HEK293 (cell line): ENCODE results near the gene ARHGEF28.

Source experiments
- CTCF ChIA-PET: fragments of 350-600 bp; formaldehyde crosslinking; extraction: SDS; loops from one replicate; lab custom pipeline; 2021; ENCODE audit warnings: antibody characterized with exemption; lab: Yijun Ruan, JAX
- POLR2A ChIA-PET: fragments of 300-600 bp; formaldehyde crosslinking; extraction: SDS; loops from one replicate; lab custom pipeline; 2020; ENCODE audit warnings: antibody characterized with exemption, inconsistent platforms; lab: Yijun Ruan, JAX
- H3K27ac ChIP-seq: fragments of 200-500 bp; sonication (Bioruptor generic); 2 replicates; pipeline ENCODE4 v1.5.1; 2014; ENCODE audit warnings: low read depth, low read length, control low read depth, inconsistent platforms; ENCODE audit errors: extremely low read depth
- H3K36me3 ChIP-seq, 2 experiments: fragments of 200-500 bp in 1 of 2; sonication (Bioruptor generic) in 1 of 2; 1 replicate in 1 of 2; 2 replicates in 1 of 2; pipeline ENCODE4 v1.5.1; 2014 to 2017; ENCODE audit warnings: inconsistent platforms in 2 of 2, low read length in 2 of 2; ENCODE audit not compliant: control insufficient read depth in 2 of 2, insufficient read depth in 1 of 2
- H3K4me1 ChIP-seq: fragments of 200-500 bp; sonication (Bioruptor generic); 2 replicates; pipeline ENCODE4 v1.5.1; 2014; ENCODE audit warnings: mild to moderate bottlenecking, low read length, inconsistent platforms; ENCODE audit not compliant: control insufficient read depth, insufficient read depth
- H3K4me3 ChIP-seq: 2 replicates; pipeline ENCODE4 v1.5.1; 2011; ENCODE audit warnings: low read depth, mild to moderate bottlenecking, control low read depth, low read length, moderate library complexity
- H3K9me3 ChIP-seq: fragments of 200-500 bp; sonication (Bioruptor generic); 2 replicates; pipeline ENCODE4 v1.5.1; 2014; ENCODE audit warnings: low read depth, low read length, inconsistent platforms; ENCODE audit not compliant: control insufficient read depth, insufficient read depth
- ELK4 ChIP-seq: IDR thresholded peaks from 2 replicates; pipeline ENCODE4 v1.6.1; 2011; ENCODE audit warnings: mild to moderate bottlenecking, low read depth, low read length, borderline replicate concordance
- GFI1B ChIP-seq: fragments of 450-650 bp; formaldehyde crosslinking; IDR thresholded peaks from 2 replicates; pipeline ENCODE4 v1.5.1; 2016; ENCODE audit warnings: missing biosample characterization, missing genetic modification characterization
- HIC1 ChIP-seq: fragments of 450-650 bp; formaldehyde crosslinking; IDR thresholded peaks from 2 replicates; pipeline ENCODE4 v1.5.1; 2016; ENCODE audit warnings: missing biosample characterization, missing genetic modification characterization
- PRDM6 ChIP-seq: fragments of 450-650 bp; formaldehyde crosslinking; IDR thresholded peaks from 2 replicates; pipeline ENCODE4 v1.5.1; 2017; ENCODE audit warnings: missing biosample characterization, missing genetic modification characterization
- SCRT2 ChIP-seq: fragments of 450-650 bp; formaldehyde crosslinking; IDR thresholded peaks from 2 replicates; pipeline ENCODE4 v1.5.1; 2016; ENCODE audit warnings: missing biosample characterization, missing genetic modification characterization
- TCF7L2 ChIP-seq: IDR thresholded peaks from 2 replicates; pipeline ENCODE4 v1.6.1; 2011; ENCODE audit warnings: low read depth, mild to moderate bottlenecking, inconsistent platforms, low read length, moderate library complexity, borderline replicate concordance
- ZBTB20 ChIP-seq: fragments of 450-650 bp; formaldehyde crosslinking; IDR thresholded peaks from 2 replicates; pipeline ENCODE4 v1.5.1; 2016; ENCODE audit warnings: missing biosample characterization, missing genetic modification characterization
- ZBTB7A ChIP-seq: fragments of 450-650 bp; formaldehyde crosslinking; IDR thresholded peaks from 2 replicates; pipeline ENCODE4 v1.5.1; 2016; ENCODE audit warnings: low read depth, missing biosample characterization, missing genetic modification characterization
- ZBTB8A ChIP-seq: fragments of 450-650 bp; formaldehyde crosslinking; IDR thresholded peaks from 2 replicates; pipeline ENCODE4 v1.5.1; 2016; ENCODE audit warnings: missing biosample characterization, missing genetic modification characterization
- ZEB2 ChIP-seq: fragments of 450-650 bp; formaldehyde crosslinking; IDR thresholded peaks from 2 replicates; pipeline ENCODE4 v1.5.1; 2016; ENCODE audit warnings: missing biosample characterization, missing genetic modification characterization
- ZIC2 ChIP-seq: fragments of 450-650 bp; formaldehyde crosslinking; IDR thresholded peaks from 2 replicates; pipeline ENCODE4 v1.5.1; 2016; ENCODE audit warnings: missing biosample characterization, missing genetic modification characterization
- ZNF10 ChIP-seq: fragments of 450-650 bp; formaldehyde crosslinking; IDR thresholded peaks from 2 replicates; pipeline ENCODE4 v1.5.1; 2017; ENCODE audit warnings: missing biosample characterization, missing genetic modification characterization
- ZNF155 ChIP-seq: fragments of 450-650 bp; formaldehyde crosslinking; IDR thresholded peaks from 2 replicates; pipeline ENCODE4 v1.5.1; 2016; ENCODE audit warnings: missing biosample characterization, missing genetic modification characterization
- ZNF362 ChIP-seq: fragments of 450-650 bp; formaldehyde crosslinking; IDR thresholded peaks from 2 replicates; pipeline ENCODE4 v1.5.1; 2016; ENCODE audit warnings: missing biosample characterization, missing genetic modification characterization
- ZNF433 ChIP-seq: fragments of 450-650 bp; formaldehyde crosslinking; IDR thresholded peaks from 2 replicates; pipeline ENCODE4 v1.5.1; 2016; ENCODE audit warnings: missing biosample characterization, missing genetic modification characterization, low read depth
- ZNF558 ChIP-seq: fragments of 450-650 bp; formaldehyde crosslinking; IDR thresholded peaks from 2 replicates; pipeline ENCODE4 v1.5.1; 2016; ENCODE audit warnings: missing biosample characterization, missing genetic modification characterization
- ZNF624 ChIP-seq: fragments of 450-650 bp; formaldehyde crosslinking; IDR thresholded peaks from 2 replicates; pipeline ENCODE4 v1.5.1; 2017; ENCODE audit warnings: missing biosample characterization, missing genetic modification characterization
- ZNF626 ChIP-seq: fragments of 450-650 bp; sonication (Bioruptor Pico); formaldehyde crosslinking; IDR thresholded peaks from 2 replicates; pipeline ENCODE4 v1.5.1; 2018; ENCODE audit warnings: missing biosample characterization, missing genetic modification characterization, inconsistent platforms
- ZNF777 ChIP-seq: fragments of 450-650 bp; formaldehyde crosslinking; IDR thresholded peaks from 2 replicates; pipeline ENCODE4 v1.5.1; 2017; ENCODE audit warnings: missing biosample characterization, missing genetic modification characterization, borderline replicate concordance
- ZSCAN23 ChIP-seq: fragments of 450-650 bp; formaldehyde crosslinking; IDR thresholded peaks from 2 replicates; pipeline ENCODE4 v1.5.1; 2016; ENCODE audit warnings: missing biosample characterization, missing genetic modification characterization
- TF ChIP-seq, protein P1 (sequence below): fragments of 450-650 bp; formaldehyde crosslinking; IDR thresholded peaks from 2 replicates; pipeline ENCODE4 v1.5.1; 2016; ENCODE audit warnings: missing biosample characterization, missing genetic modification characterization
- TF ChIP-seq, protein P2 (sequence below): fragments of 450-650 bp; IDR thresholded peaks from 2 replicates; pipeline ENCODE4 v1.5.1; 2018; ENCODE audit warnings: missing biosample characterization, mild to moderate bottlenecking, missing genetic modification characterization
- TF ChIP-seq, protein P3 (sequence below): fragments of 450-650 bp; formaldehyde crosslinking; IDR thresholded peaks from 2 replicates; pipeline ENCODE4; 2016; ENCODE audit warnings: missing biosample characterization, missing genetic modification characterization
- TF ChIP-seq, protein P4 (sequence below): fragments of 450-650 bp; formaldehyde crosslinking; IDR thresholded peaks from 2 replicates; pipeline ENCODE4 v1.5.1; 2016; ENCODE audit warnings: missing biosample characterization, missing genetic modification characterization

ARHGEF28 gene

DNA sequence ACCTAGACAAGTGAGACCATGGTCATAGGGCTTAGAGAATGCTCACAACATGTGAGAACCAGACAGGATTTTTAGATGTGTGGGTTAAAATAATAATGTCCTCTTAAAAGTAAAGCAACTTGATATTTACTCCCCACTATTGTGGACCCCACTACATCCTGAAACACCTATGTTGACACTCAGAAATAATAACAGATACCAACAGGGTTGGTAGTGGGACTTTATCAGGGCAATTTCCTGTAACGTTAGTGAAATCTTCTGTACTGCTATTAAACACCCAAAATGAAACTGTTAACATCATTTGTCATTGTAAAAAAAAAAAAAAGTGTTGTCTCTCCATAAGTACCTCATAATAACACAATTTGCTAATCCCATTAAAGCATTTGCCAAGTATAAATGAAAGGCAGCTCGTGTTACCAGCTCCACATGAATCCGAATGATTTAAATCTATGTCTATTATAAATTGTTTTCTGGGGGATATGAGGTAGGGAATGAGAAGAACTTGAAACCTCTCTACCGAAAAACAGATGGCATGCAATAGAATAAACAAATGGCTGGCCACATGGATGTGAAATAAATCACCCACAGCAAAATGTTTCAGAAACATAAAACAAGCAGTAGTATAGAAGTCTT, 285.9 kb downstream of the ARHGEF28 start (continued):
- 0 out of 2 replicates have a peak, but pooled peaks have one; percentile 59 for TF ChIP-seq ZNF624 (tag by site-specific recombination)
- TF ChIP-seq, protein P1, sequence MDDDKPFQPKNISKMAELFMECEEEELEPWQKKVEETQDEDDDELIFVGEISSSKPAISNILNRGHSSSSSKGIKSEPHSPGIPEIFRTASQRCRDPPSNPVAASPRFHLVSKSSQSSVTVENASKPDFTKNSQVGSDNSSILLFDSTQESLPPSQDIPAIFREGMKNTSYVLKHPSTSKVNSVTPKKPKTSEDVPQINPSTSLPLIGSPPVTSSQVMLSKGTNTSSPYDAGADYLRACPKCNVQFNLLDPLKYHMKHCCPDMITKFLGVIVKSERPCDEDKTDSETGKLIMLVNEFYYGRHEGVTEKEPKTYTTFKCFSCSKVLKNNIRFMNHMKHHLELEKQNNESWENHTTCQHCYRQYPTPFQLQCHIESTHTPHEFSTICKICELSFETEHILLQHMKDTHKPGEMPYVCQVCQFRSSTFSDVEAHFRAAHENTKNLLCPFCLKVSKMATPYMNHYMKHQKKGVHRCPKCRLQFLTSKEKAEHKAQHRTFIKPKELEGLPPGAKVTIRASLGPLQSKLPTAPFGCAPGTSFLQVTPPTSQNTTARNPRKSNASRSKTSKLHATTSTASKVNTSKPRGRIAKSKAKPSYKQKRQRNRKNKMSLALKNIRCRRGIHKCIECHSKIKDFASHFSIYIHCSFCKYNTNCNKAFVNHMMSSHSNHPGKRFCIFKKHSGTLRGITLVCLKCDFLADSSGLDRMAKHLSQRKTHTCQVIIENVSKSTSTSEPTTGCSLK (tag by site-specific recombination): no peak
- peak; percentile 70 for TF ChIP-seq ZNF558
- TF ChIP-seq, protein P2, sequence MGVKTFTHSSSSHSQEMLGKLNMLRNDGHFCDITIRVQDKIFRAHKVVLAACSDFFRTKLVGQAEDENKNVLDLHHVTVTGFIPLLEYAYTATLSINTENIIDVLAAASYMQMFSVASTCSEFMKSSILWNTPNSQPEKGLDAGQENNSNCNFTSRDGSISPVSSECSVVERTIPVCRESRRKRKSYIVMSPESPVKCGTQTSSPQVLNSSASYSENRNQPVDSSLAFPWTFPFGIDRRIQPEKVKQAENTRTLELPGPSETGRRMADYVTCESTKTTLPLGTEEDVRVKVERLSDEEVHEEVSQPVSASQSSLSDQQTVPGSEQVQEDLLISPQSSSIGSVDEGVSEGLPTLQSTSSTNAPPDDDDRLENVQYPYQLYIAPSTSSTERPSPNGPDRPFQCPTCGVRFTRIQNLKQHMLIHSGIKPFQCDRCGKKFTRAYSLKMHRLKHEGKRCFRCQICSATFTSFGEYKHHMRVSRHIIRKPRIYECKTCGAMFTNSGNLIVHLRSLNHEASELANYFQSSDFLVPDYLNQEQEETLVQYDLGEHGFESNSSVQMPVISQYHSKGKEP: peak; percentile 84
- TF ChIP-seq ZNF433: no peak
- TF ChIP-seq GFI1B: peak; percentile 77
- peak; percentile 96 for TF ChIP-seq ZEB2 (tag by site-specific recombination)
- TF ChIP-seq ZBTB7A (tag by site-specific recombination): no peak
- TF ChIP-seq ELK4: no peak
- no peak for TF ChIP-seq HIC1 (tag by site-specific recombination)

- CTCF ChIA-PET: interaction anchor here (0.6 to 0.7 kb wide), 2 partner anchors 10 to 116 kb away, joined by 3 read pairs; no protein-coding TSS in a partner anchor
- peaks cover 13% of the 10 kb centered on the region for H3K4me1 ChIP-seq
- H3K36me3 ChIP-seq: no peaks in the 10 kb centered on the region; a peak in 1 of 3 replicates
- H3K27ac ChIP-seq: no peak overlapping the region
- no peak overlapping the region for H3K4me3 ChIP-seq
- POLR2A ChIA-PET: no interaction called here
- H3K9me3 ChIP-seq: no peaks in the 10 kb centered on the region
- TF ChIP-seq ZBTB8A (no peak), ZSCAN23 (no peak), ZIC2 (tag by site-specific recombination) (0 out of 2 replicates have a peak, but pooled peaks have one; percentile 16), ZNF155 (tag by site-specific recombination) (no peak), SCRT2 (tag by site-specific recombination) (0 out of 2 replicates have a peak, but pooled peaks have one; percentile 47), ZBTB20 (tag by site-specific recombination) (no peak), ZNF626 (no peak), ZNF362 (tag by site-specific recombination) (no peak), PRDM6 (tag by site-specific recombination) (peak; percentile 35; the same call in 1 of the 2 replicates), TCF7L2 (no peak), ZNF10 (tag by site-specific recombination) (no peak), ZNF777 (tag by site-specific recombination) (no peak)
- TF ChIP-seq, protein P3, sequence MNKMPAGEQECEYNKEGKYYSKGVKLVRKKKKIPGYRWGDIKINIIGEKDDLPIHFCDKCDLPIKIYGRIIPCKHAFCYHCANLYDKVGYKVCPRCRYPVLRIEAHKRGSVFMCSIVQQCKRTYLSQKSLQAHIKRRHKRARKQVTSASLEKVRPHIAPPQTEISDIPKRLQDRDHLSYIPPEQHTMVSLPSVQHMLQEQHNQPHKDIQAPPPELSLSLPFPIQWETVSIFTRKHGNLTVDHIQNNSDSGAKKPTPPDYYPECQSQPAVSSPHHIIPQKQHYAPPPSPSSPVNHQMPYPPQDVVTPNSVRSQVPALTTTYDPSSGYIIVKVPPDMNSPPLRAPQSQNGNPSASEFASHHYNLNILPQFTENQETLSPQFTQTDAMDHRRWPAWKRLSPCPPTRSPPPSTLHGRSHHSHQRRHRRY (tag by site-specific recombination): no peak
- TF ChIP-seq, protein P4, sequence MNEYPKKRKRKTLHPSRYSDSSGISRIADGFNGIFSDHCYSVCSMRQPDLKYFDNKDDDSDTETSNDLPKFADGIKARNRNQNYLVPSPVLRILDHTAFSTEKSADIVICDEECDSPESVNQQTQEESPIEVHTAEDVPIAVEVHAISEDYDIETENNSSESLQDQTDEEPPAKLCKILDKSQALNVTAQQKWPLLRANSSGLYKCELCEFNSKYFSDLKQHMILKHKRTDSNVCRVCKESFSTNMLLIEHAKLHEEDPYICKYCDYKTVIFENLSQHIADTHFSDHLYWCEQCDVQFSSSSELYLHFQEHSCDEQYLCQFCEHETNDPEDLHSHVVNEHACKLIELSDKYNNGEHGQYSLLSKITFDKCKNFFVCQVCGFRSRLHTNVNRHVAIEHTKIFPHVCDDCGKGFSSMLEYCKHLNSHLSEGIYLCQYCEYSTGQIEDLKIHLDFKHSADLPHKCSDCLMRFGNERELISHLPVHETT (tag by site-specific recombination): no peak
Observed at GRCh38 chr5:73912821-73913271, 286.9 kb downstream of the ARHGEF28 start.
